Measurements from ENCODE around the gene CCDC13. TPM values are rescaled to one million over a fixed set of nuclear protein-coding genes. Genes with fewer than 3 reads are reported as not detected.

Gene CCDC13
- total and polyA plus RNA-seq, 4 donors, result 1.9 to 7.6 (median 3.2) TPM

DNA sequence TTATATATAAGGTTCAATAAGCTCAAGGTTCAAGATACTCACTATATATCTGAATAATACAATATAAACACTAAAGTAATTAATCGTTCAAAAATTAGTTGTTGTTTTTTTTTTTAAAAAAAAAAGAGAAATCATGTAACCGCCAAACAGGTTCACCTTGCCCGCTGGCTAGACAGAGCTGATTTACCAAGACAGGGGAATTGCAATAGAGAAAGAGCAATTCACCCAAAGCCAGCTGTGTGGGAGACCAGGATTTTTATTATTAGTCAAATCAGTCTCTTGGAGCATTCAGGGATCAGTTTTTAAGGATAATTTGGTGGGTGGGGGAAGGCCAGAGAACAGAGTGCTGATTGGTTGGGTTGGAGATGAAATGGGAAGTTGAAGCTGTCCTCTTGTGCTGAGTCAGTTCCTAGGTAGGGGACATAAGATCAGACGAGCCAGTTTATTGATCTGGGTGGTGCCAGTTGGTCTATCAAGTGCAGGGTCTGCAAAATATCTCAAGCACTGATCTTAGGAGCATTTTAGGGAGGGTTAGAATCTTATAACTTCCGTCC is 23.4 kb upstream of the CCDC13 start:
- TF ChIP-seq CTCF (IDR thresholded peaks at IDR 0.05; ENCODE audit: control extremely low read depth, extremely low read depth), result no peak
- 72 to 87% methylated on average over 4 to 5 of the region's 5 CpGs for WGBS, 2 donors
- no peaks in the 10 kb centered on the region for H3K9me3 ChIP-seq (ENCODE audit: control insufficient read depth in 4 of 4, insufficient read depth in 3 of 4, low read length in 3 of 4)

DNA sequence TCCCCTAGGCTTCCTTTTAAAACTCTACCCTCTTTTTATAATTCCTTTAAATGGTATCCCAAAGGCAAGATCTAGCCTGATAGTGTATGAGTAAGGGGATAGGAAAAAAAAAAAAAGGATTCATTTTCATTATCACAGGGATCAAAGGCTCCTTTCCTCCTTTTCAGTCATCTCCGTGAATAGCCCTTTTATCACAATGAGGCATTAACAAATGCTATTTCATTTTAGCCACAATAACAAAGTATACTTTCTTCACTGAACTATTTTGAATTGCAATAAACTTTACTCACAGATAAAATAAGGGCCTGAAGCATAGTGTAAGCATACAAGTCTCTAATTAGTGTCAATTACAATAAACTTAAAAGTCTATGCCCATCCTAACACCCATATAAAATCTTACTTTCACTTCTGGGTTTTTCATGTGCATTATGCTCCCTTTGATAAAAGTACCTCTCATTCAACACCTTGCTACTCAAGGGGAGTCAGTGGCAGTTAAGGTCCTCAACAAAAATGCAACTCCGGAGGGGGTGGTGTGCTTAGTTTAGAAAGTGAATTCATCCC is 22.6 kb upstream of the CCDC13 start:
- no peak overlapping the region for H3K27ac ChIP-seq (ENCODE audit: low read depth in 1 of 2, low read length in 1 of 2)
- H3K36me3 ChIP-seq (ENCODE audit: control insufficient read depth in 4 of 4, insufficient read depth in 4 of 4, low read length in 4 of 4), result peaks cover 0 to 9% (median 5%) of the 10 kb centered on the region in 4 donors
- no peaks in the 10 kb centered on the region for H3K9me3 ChIP-seq (ENCODE audit: control insufficient read depth in 4 of 4, insufficient read depth in 3 of 4, low read length in 3 of 4)
- no peak overlapping the region for H3K9ac ChIP-seq (ENCODE audit: insufficient read depth in 1 of 2, low read length in 2 of 2)
- no peak for TF ChIP-seq CTCF (IDR thresholded peaks at IDR 0.05; ENCODE audit: control extremely low read depth, extremely low read depth)
- no peak overlapping the region for H3K4me3 ChIP-seq
- no peaks in the 10 kb centered on the region for H3K27me3 ChIP-seq (ENCODE audit: control insufficient read depth in 3 of 3, insufficient read depth in 3 of 3, low read length in 2 of 3)
- ATAC-seq (ENCODE audit: insufficient read depth, low FRiP score), result no peak
- 82 to 88% methylated on average over 2 of the region's 2 CpGs for WGBS, 2 donors
- DNase-seq, result no peak
- H3K4me1 ChIP-seq (ENCODE audit: control insufficient read depth in 5 of 5, insufficient read depth in 5 of 5, low read length in 5 of 5), result peaks cover 0 to 8% (median 0%) of the 10 kb centered on the region in 5 donors

More for the DNA sequence above, 23.4 kb upstream of the CCDC13 start:
- Histone ChIP-seq H3K4me1 (ENCODE audit: control insufficient read depth in 5 of 5, insufficient read depth in 5 of 5, low read length in 5 of 5) (peaks cover 0 to 13% (median 0%) of the 10 kb centered on the region in 5 donors), H3K36me3 (ENCODE audit: control insufficient read depth in 4 of 4, insufficient read depth in 4 of 4, low read length in 4 of 4) (peaks cover 0 to 9% (median 5%) of the 10 kb centered on the region in 4 donors), H3K9ac (ENCODE audit: insufficient read depth in 1 of 2, low read length in 2 of 2) (no peak overlapping the region), H3K27me3 (ENCODE audit: control insufficient read depth in 3 of 3, insufficient read depth in 3 of 3, low read length in 2 of 3) (no peaks in the 10 kb centered on the region), H3K27ac (ENCODE audit: low read depth in 1 of 2, low read length in 1 of 2) (no peak overlapping the region), H3K4me3 (no peak overlapping the region)
- ATAC-seq (ENCODE audit: insufficient read depth, low FRiP score) (no peak), DNase-seq (no peak)

DNA sequence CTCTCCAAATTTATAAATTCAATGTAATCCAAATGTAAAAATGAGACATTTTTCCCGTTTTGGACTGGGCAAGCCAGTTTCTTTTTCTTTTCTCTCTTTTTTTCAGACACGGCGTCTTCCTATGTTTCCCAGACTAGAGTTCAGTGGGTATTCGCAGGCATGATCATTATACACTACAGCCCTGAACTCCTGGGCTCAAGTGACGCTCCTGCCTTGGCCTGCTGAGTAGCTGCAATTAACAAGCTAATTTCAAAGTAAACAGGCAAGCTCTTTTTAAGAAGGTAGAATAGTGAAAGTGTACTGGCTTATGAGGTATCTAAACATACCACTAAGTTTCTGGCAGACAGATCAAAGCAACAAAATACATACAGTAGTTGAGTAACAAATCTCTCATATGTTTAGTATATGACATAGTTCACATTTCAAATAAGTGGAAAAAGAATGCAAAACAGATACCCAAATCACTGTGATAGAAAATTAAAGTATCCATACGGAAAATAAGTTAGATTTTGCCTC is 17.7 kb upstream of the CCDC13 start:
- no peak overlapping the region for H3K27ac ChIP-seq (ENCODE audit: low read depth in 1 of 2, low read length in 1 of 2)
- 62 to 72% methylated on average over 6 of the region's 6 CpGs for WGBS, 2 donors
- no peak for TF ChIP-seq CTCF (IDR thresholded peaks at IDR 0.05; ENCODE audit: control extremely low read depth, extremely low read depth)
- H3K4me1 ChIP-seq (ENCODE audit: control insufficient read depth in 5 of 5, insufficient read depth in 5 of 5, low read length in 5 of 5), result peaks cover 0 to 1% (median 0%) of the 10 kb centered on the region in 5 donors
- no peaks in the 10 kb centered on the region for H3K27me3 ChIP-seq (ENCODE audit: control insufficient read depth in 3 of 3, insufficient read depth in 3 of 3, low read length in 2 of 3)
- ATAC-seq (ENCODE audit: insufficient read depth, low FRiP score) (no peak), DNase-seq (no peak)
- peaks cover 0 to 13% (median 9%) of the 10 kb centered on the region in 4 donors for H3K36me3 ChIP-seq (ENCODE audit: control insufficient read depth in 4 of 4, insufficient read depth in 4 of 4, low read length in 4 of 4)
- no peak overlapping the region for H3K9ac ChIP-seq (ENCODE audit: insufficient read depth in 1 of 2, low read length in 2 of 2)
- H3K9me3 ChIP-seq (ENCODE audit: control insufficient read depth in 4 of 4, insufficient read depth in 3 of 4, low read length in 3 of 4), result no peaks in the 10 kb centered on the region
- no peak overlapping the region for H3K4me3 ChIP-seq
